GM10266 (cell line): ENCODE results near the gene ARID3B.

Experiments used
- DNase-seq: peaks from one replicate; pipeline ENCODE4 v3.0.0; 2012; ENCODE audit errors: extremely low spot score
- CTCF ChIP-seq: IDR thresholded peaks from 2 replicates; pipeline ENCODE4 v1.5.1; 2012; ENCODE audit warnings: mild to moderate bottlenecking, low read depth; ENCODE audit not compliant: control insufficient read depth, insufficient read depth; ENCODE audit errors: missing control alignments

Gene ARID3B

GRCh38 chr15:74636984-74637383 is 96.0 kb downstream of the ARID3B start:
- DNase-seq = no peak
- no peak for TF ChIP-seq CTCF

- DNase-seq = no peak
- TF ChIP-seq CTCF = no peak
Observed at GRCh38 chr15:74641151-74641550, 100.1 kb downstream of the ARID3B start.

- DNase-seq = no peak
- TF ChIP-seq CTCF = no peak
Observed at GRCh38 chr15:74642348-74642733, 101.3 kb downstream of the ARID3B start.

- DNase-seq = no peak
- TF ChIP-seq CTCF = no peak
Observed at GRCh38 chr15:74642734-74643664, 102.0 kb downstream of the ARID3B start.

- DNase-seq = no peak
- TF ChIP-seq CTCF = no peak
Observed at GRCh38 chr15:74643665-74644204, 102.7 kb downstream of the ARID3B start.

- TF ChIP-seq CTCF = no peak
Observed at GRCh38 chr15:74646480-74646879, 105.5 kb downstream of the ARID3B start.

More at GRCh38 chr15:74646480-74646879, 105.5 kb downstream of the ARID3B start:
- no peak for DNase-seq
